ENCODE results near the gene AFDN. TPM values are rescaled to one million over a fixed set of nuclear protein-coding genes. Genes with fewer than 3 reads are reported as not detected.

Gene AFDN
- total RNA-seq, 3 donors from 2014 or later (not counting 1 experiment from before 2014, with no cell fraction given), result 6.3 to 9.3 (median 7.9) TPM

DNA sequence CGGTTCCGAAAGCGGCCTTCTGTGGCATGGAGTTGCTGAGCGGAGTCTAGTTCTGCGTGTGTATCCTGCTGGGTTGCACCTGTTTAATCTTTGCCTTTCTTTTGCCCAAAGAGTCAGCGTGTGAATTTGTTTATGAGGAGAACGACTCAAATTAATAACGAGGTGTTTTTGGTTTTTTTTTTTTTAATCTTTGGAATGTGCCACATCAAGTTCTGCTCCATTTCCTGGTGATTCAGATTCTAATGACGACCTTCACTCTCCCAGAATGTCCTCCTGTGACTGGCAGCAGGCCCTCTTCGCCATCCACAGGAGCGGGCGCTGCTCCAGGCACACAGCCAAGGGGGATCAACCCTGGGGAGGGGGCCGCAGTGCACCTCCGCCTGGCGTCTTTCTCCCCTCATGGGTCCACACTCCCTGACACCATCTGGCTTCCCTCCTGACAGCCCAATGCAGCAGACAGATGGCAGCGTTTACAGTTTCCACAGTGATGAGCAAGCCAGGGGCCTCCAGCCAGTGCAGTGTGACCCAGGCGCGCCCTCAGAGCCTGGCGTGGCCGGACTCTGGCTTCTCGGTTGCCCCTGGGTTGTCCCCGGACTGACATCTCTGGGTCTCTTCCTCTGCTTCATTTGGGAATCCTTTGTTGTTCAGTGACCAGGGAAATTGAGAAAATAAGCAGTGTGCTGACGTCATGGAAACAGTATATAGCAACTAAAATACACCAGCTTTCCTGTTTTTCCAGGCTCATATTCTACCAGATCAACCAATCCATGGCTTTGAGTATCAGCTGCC is 27.5 kb upstream of the AFDN start:
- 88% methylated on average over 23 of the region's 23 CpGs for WGBS (ENCODE audit: insufficient coverage)

DNA sequence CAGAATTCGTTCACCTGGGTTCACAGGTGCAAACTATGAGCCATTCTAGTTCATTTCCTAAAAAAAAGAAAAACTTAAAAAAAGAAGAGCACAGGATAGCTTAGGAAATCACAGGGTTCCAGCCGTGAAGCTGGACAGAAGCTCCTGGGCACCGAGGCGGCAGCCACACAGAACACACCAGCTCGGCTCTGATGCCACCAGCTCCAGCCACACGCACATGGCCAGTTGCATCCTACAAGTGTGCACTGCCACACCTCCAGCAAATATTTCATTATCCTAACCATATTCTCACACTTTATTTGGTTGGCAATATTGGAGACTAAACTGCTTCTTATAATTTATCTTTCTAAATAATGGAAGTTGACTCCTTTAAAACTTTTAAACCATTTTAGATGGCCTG is 26.2 kb upstream of the AFDN start:
- WGBS (ENCODE audit: insufficient coverage), result 87% methylated on average over 6 of the region's 6 CpGs
- ATAC-seq (no peak), DNase-seq (no peak)
- Mint-ChIP-seq H3K4me3 (no peak overlapping the region), H3K9me3 (no peaks in the 10 kb centered on the region), H3K36me3 (no peaks in the 10 kb centered on the region), H3K27me3 (ENCODE audit: low read depth in 2 of 2) (peaks cover 22 to 43% of the 10 kb centered on the region in 2 donors), H3K27ac (no peak overlapping the region), H3K4me1 (no peaks in the 10 kb centered on the region)
- Histone ChIP-seq H3K27ac (ENCODE audit: low read length) (no peak overlapping the region), H3K27me3 (ENCODE audit: control insufficient read depth, insufficient read depth, low read length) (peaks cover 14% of the 10 kb centered on the region), H3K4me3 (ENCODE audit: low read length) (no peak overlapping the region), H3K36me3 (ENCODE audit: control insufficient read depth, insufficient read depth, low read length) (no peaks in the 10 kb centered on the region), H3K9me3 (ENCODE audit: control insufficient read depth, insufficient read depth, low read length) (no peaks in the 10 kb centered on the region), H3K4me1 (ENCODE audit: control insufficient read depth, insufficient read depth, low read length) (peaks cover 5% of the 10 kb centered on the region)
- intact Hi-C loops (cut with micrococcal nuclease), result no loop called here
- TF ChIP-seq, protein P1, sequence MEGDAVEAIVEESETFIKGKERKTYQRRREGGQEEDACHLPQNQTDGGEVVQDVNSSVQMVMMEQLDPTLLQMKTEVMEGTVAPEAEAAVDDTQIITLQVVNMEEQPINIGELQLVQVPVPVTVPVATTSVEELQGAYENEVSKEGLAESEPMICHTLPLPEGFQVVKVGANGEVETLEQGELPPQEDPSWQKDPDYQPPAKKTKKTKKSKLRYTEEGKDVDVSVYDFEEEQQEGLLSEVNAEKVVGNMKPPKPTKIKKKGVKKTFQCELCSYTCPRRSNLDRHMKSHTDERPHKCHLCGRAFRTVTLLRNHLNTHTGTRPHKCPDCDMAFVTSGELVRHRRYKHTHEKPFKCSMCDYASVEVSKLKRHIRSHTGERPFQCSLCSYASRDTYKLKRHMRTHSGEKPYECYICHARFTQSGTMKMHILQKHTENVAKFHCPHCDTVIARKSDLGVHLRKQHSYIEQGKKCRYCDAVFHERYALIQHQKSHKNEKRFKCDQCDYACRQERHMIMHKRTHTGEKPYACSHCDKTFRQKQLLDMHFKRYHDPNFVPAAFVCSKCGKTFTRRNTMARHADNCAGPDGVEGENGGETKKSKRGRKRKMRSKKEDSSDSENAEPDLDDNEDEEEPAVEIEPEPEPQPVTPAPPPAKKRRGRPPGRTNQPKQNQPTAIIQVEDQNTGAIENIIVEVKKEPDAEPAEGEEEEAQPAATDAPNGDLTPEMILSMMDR (IDR thresholded peaks at IDR 0.05), result no peak

More for the DNA sequence above, 27.5 kb upstream of the AFDN start:
- Histone ChIP-seq H3K36me3 (ENCODE audit: control insufficient read depth, insufficient read depth, low read length) (no peaks in the 10 kb centered on the region), H3K4me3 (ENCODE audit: low read length) (no peak overlapping the region), H3K9me3 (ENCODE audit: control insufficient read depth, insufficient read depth, low read length) (no peaks in the 10 kb centered on the region), H3K4me1 (ENCODE audit: control insufficient read depth, insufficient read depth, low read length) (peaks cover 5% of the 10 kb centered on the region), H3K27ac (ENCODE audit: low read length) (no peak overlapping the region), H3K27me3 (ENCODE audit: control insufficient read depth, insufficient read depth, low read length) (peaks cover 17% of the 10 kb centered on the region)
- intact Hi-C loops (cut with micrococcal nuclease), result no loop called here
- ATAC-seq (no peak), DNase-seq (no peak)
- Mint-ChIP-seq H3K27me3 (ENCODE audit: low read depth in 2 of 2) (peaks cover 29 to 50% of the 10 kb centered on the region in 2 donors), H3K27ac (no peak overlapping the region), H3K4me3 (no peak overlapping the region), H3K36me3 (no peaks in the 10 kb centered on the region), H3K9me3 (no peaks in the 10 kb centered on the region), H3K4me1 (no peaks in the 10 kb centered on the region)
- TF ChIP-seq, protein P1 (IDR thresholded peaks at IDR 0.05), result no peak

DNA sequence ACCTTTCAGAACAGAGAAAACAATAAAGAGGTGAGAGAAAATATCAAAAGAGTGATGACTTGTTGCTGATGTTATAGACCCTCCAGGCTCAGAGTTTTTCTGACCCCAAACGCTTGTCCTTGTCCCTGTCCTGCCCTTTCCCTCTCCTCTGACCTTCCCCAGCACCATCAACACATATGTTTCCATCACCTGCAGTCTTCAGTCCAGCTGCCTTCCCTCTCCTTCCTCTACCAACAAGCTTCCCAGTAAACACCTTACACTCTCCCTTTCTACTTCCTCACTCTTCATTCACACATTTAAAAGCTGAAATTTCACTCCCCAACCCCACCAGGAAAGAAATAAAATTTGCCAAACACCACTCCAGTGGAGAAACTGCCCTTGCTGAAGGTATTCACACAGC is 25.4 kb upstream of the AFDN start:
- no peak overlapping the region for H3K4me3 ChIP-seq (ENCODE audit: low read length)
- DNase-seq, result no peak
- no peaks in the 10 kb centered on the region for H3K36me3 ChIP-seq (ENCODE audit: control insufficient read depth, insufficient read depth, low read length)
- Mint-ChIP-seq H3K4me1 (no peaks in the 10 kb centered on the region), H3K9me3 (no peaks in the 10 kb centered on the region), H3K27me3 (ENCODE audit: low read depth in 2 of 2) (peaks cover 19 to 46% of the 10 kb centered on the region in 2 donors), H3K36me3 (no peaks in the 10 kb centered on the region), H3K4me3 (no peak overlapping the region), H3K27ac (no peak overlapping the region)
- intact Hi-C loops (cut with micrococcal nuclease), result no loop called here
- peaks cover 10% of the 10 kb centered on the region for H3K27me3 ChIP-seq (ENCODE audit: control insufficient read depth, insufficient read depth, low read length)
- H3K4me1 ChIP-seq (ENCODE audit: control insufficient read depth, insufficient read depth, low read length), result peaks cover 1% of the 10 kb centered on the region
- no peak for ATAC-seq
- no peaks in the 10 kb centered on the region for H3K9me3 ChIP-seq (ENCODE audit: control insufficient read depth, insufficient read depth, low read length)
- H3K27ac ChIP-seq (ENCODE audit: low read length), result no peak overlapping the region
- TF ChIP-seq, protein P1 (IDR thresholded peaks at IDR 0.05), result no peak
- WGBS (ENCODE audit: insufficient coverage), result 57% methylated on average over 1 of the region's 1 CpG

DNA sequence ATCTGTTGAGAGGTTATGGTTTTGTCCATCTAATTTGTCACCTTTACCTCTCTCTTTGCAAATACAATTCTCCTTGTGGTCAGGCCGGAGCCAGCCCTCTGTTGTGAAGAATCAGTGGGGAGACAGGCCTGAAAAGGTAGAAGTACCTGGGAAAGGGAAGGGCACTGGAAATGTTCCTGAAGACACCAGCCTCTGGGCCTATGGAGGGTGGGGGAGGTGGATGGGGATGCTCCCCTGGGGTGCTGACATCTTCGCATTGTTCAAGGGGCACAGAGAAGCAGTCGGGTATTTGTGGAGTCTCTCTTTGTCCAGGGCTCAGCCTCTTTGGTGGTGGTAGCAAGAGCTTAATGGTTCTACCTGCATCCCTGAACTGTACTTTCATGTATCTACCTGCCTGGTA is 24.4 kb upstream of the AFDN start:
- Mint-ChIP-seq H3K27ac (no peak overlapping the region), H3K27me3 (ENCODE audit: low read depth in 2 of 2) (peaks cover 19 to 46% of the 10 kb centered on the region in 2 donors), H3K36me3 (no peaks in the 10 kb centered on the region), H3K4me1 (no peaks in the 10 kb centered on the region), H3K9me3 (no peaks in the 10 kb centered on the region), H3K4me3 (no peak overlapping the region)
- TF ChIP-seq, protein P1 (IDR thresholded peaks at IDR 0.05), result no peak
- ATAC-seq (no peak), DNase-seq (no peak)
- Histone ChIP-seq H3K27me3 (ENCODE audit: control insufficient read depth, insufficient read depth, low read length) (peaks cover 6% of the 10 kb centered on the region), H3K27ac (ENCODE audit: low read length) (no peak overlapping the region), H3K9me3 (ENCODE audit: control insufficient read depth, insufficient read depth, low read length) (no peaks in the 10 kb centered on the region), H3K4me3 (ENCODE audit: low read length) (no peak overlapping the region), H3K4me1 (ENCODE audit: control insufficient read depth, insufficient read depth, low read length) (no peaks in the 10 kb centered on the region), H3K36me3 (ENCODE audit: control insufficient read depth, insufficient read depth, low read length) (no peaks in the 10 kb centered on the region)
- 95% methylated on average over 3 of the region's 3 CpGs for WGBS (ENCODE audit: insufficient coverage)
- intact Hi-C loops (cut with micrococcal nuclease), result no loop called here

All from natural killer cell (primary cell).